ENCODE results near the gene RSPRY1.

DNA sequence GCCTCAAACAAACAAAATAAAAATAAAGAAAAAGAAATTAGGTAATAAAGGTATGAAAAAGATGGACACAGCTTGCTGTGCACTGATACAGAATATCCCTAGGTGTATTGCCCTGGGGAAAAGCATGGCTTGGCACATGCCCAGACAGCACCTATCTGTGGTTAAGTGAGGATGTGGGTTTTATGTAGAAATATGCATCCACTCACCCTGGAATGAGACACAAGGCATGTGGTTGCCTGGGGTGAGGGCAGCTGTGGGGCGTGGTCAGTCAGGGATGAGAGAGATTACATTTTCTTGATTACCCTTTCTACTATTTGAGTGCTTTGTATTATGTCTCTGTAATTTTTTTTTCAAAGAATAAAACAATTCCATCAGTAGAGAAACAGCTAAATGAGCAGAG lies 91.5 kb downstream of the RSPRY1 start:
- TF ChIP-seq ZFX (IDR thresholded peaks at IDR 0.05; ENCODE audit: borderline replicate concordance): no peak
- TF ChIP-seq, protein P1, sequence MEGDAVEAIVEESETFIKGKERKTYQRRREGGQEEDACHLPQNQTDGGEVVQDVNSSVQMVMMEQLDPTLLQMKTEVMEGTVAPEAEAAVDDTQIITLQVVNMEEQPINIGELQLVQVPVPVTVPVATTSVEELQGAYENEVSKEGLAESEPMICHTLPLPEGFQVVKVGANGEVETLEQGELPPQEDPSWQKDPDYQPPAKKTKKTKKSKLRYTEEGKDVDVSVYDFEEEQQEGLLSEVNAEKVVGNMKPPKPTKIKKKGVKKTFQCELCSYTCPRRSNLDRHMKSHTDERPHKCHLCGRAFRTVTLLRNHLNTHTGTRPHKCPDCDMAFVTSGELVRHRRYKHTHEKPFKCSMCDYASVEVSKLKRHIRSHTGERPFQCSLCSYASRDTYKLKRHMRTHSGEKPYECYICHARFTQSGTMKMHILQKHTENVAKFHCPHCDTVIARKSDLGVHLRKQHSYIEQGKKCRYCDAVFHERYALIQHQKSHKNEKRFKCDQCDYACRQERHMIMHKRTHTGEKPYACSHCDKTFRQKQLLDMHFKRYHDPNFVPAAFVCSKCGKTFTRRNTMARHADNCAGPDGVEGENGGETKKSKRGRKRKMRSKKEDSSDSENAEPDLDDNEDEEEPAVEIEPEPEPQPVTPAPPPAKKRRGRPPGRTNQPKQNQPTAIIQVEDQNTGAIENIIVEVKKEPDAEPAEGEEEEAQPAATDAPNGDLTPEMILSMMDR (IDR thresholded peaks at IDR 0.05): no peak
